GM19240 (cell line): ENCODE results near the gene SERPINA1.

Source experiments
- DNase-seq: peaks from one replicate; pipeline ENCODE4 v3.0.0; 2011; ENCODE audit warnings: low spot score; ENCODE audit not compliant: insufficient read length

SERPINA1 gene

DNA sequence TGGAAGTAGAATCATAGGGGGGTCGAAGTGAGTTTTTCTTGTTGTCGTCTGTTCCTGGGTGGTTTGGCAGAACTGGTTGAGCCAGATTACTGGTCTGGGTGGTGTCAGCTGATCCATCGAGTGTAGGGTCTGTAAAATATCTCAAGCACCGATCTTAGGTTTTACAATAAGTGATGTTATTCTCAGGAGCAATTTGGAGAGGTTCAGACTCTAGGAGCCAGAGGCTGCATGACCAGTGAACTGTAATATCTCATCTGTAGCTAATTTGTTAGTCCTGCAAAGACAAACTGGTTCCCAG, 9.7 kb upstream of the SERPINA1 start:
- DNase-seq, result no peak

DNA sequence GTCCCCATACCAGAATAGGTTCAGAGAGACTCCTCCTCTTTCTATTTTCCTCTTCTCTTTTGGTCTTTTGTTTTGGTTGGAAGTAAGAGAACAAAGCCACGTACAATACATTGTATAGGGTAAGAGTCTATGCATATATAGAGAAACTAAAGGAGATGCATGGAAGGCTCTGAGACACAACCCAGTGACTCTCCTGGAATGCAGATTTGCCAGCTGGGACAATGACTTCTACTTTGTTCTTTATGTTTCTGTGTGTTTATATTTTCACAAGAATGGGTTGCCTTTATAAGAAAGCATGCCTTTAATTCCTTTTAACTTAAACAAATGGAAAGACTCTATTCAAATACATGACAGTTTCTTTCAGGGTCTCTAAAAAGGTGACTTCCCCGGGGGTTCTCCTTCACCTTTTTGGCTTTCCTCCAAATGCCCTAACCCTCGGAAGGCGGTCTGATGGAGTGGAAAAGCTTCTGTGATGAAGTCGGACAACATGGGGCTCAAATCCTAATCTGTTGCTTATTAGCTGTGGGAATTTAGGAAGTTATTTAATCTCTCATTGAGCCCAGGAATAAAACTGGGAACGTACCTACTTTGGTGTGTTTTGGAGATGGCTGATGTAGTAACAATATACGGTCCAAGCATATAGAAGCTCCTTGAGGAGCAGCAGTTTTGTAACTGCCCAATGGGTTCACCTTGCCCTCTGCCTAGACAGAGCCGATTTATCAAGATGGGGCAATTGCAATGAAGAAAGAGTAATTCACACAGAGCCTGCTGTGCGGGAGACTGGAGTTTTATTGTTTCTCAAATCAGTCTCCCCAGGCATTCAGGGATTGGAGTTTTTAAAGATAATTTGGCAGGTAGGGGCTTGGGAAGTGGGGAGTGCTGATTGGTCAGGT, 9.1 kb upstream of the SERPINA1 start:
- no peak for DNase-seq

DNA sequence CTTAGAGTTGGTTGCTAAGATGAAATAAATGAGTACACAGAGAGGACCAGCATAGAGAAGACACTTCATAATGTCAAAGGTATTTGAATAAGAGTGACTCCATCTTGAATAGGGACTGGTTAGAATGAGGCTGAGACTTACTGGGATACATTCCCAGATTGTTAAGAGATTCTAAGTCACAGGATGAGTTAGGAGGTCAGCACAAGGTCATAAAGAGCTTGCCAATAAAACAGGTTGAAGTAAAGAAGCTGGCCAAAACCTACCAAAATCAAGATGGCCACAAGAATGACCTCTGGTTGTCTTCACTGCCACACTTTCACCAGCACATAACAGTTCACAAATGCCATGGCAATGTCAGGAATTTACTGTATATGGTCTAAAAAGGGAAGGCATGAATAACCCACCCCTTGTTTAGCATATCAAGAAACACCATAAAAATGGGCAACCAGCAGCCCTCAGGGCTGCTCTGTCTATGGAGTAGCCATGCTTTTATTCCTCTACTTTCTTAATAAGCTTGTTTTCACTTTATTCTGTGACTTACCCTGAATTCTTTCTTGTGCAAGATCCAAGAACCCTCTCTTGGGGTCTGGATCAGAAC, 8.3 kb upstream of the SERPINA1 start:
- DNase-seq, result no peak

DNA sequence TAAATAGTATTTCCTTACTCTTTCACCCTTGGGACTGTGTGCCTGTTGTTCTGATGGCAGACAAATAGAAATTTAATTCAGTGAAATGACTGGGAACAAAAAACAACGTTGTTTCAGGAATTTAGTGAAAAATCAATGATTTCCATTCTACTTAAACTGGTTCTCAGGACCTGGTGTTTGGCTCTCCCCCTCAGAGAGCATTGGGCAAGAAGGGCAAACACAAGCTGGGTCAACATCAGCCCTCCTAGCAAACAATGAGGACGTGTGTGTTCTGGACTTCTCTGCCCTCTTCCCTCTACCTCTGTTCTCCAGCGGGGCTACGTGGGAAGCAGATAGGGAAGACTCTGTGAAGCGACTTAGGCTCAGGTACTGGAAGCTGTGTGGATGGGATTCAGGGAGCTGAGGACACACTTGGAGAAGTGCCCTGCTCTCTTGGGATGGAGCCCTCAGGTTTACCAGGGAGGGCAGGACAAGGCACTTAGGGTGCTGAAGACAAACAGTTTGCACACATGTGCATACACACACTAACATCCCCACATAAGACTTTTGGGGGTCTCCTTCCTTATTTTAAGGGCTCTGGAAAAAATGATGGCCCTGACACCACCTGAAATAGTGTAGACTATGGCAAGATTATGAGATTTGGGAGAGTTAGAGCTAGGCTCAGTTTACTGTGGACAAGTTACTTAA, 7.6 kb upstream of the SERPINA1 start:
- DNase-seq, result no peak

DNA sequence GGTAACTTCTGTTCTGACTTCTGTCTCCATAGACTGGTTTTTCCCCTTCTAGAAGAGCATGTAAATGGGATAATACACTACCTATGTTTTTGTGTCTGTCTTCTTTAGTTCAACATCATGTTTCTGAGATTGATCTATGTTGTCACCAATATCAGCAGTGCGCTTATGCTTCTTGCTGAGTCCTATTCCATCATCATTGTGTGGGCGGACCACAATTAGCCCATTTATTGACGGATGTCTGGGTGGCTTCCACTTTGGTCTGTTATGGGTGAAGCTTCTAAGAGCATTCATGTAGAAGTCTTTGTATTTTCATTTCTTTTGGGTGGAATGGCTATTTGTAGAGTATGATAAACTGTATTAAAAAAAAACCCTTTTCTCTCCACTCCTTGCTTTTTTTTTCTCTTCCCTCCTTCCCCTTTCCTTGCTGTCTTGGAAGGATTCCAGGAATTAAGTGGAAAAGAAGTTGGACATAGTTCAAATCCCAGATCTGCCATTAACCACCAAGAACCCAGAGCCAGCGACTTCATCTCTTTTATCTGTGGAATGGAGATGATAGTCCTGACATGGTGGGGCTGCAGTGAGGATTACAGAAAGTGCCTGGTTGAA, 7.0 kb upstream of the SERPINA1 start:
- no peak for DNase-seq

DNA sequence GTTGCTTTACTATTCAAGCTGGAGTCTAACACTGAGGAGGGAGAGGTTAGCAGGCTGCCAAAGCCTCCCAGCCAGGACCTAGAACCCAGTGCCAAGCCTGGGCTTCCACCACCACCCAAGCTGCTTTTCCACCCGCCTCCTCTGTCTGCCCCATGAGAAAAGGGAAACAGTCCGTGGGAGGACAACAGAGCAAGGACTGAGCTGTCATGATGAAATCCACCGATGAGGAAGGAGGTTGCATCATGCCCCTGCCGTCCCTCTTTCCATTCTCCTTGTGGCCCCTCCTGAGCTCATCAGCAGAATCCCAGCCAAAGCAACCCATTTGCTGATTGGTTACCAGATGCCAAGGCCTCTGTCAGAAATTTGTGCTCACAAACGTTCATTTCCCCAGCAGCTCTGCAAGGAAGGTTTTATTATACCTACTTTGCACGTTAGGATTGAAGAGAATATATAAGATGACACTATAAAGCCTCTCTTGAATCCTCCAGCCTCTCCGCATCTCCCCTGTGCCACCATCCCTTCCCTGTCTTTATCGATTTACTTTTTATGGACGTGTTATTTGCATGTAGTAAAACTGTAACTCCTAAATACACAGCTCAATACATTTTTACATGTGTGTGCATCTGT, 6.3 kb upstream of the SERPINA1 start:
- no peak for DNase-seq

DNA sequence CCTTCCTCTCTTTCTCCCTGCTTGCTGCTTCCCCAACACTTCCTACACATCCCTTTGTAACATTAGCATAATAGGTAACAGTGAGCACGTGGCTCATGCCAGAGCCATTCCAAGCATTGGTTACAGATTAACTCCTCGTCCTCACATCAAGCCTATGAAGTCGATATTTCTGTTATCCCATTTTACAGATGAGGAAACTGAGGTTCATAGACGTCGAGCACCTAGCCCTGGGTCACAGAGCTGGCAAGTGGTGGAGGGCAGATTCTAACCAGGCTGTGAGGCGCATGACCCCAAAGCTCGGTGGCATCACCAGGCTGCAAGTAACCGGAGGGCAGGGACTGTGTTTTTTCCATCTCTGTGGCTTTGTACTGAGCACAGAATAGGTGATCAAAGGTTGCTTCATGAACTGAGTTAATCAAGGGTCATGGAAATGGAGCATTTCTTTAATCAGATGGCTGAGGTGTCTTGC, 5.7 kb upstream of the SERPINA1 start:
- DNase-seq, result no peak

DNA sequence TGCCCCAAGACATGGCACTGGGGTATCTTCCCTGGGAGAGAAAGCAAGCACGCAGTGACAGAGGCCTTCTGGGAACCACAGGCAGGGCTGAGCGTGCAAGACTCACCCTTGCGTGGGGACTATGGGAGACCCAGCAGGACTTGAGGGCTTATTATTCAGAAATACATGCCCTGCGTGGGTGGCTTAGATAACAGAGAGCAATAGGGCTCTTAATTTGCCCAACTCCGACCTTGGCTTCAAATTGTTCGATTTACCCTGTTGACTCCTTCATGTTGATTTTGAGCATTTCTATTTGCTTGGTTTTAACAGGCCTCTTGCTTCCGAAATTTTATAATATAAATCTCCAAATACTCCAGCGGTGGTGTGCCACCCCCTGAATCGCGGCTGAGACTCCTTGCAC, 5.1 kb upstream of the SERPINA1 start:
- no peak for DNase-seq

DNA sequence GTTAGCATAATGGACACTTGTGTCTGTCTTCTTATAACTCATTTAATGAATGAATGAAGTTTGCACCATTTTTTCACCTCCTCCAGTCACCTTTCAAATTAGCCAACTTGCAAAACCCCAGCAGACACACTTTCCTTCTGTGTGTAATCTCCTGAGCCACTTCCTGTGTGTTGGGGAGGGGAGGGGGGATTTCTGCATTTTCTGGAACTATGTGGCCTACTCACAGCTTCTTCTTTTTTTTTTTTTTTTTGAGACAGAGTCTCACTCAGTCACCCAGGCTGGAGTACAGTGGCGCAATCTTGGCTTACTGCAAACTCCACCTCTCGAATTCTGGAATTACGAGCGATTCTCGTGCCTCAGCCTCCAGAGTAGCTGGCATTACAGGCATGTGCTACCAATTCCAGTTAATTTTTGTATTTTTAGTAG, 4.1 kb upstream of the SERPINA1 start:
- no peak for DNase-seq

DNA sequence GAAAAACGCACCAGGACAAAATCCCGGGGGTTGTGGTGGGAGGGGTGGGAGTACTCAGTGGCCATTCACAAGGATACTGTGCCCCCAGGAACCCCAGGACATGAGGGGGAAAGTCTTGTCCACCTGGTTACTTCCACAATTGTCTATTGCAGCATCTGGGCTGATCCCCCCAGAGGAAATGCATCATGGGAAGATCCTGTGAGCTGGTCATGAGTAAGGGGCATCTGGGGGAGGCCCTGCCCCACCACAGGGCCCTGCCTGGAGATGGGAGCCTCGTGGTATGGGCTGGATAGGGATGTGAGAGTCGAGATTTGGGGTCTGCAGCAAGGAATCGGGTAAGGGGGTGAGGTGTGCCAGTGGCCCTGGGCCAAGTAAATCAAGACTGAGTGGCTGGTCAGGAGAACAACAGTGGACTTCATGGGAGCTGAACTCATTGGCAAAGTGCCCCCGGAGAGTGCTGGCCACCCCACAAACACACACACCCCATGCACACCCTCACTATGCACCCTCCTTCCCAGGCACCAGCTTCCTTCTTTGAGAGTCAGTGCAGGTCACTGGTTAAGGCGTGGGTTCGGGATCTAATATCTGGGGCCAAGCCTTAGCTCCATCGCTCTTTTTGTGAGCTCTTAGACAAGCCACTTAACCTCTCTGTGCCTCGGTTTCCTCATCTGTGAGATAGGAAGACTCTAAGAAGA, 3.0 kb upstream of the SERPINA1 start:
- DNase-seq, result no peak

DNA sequence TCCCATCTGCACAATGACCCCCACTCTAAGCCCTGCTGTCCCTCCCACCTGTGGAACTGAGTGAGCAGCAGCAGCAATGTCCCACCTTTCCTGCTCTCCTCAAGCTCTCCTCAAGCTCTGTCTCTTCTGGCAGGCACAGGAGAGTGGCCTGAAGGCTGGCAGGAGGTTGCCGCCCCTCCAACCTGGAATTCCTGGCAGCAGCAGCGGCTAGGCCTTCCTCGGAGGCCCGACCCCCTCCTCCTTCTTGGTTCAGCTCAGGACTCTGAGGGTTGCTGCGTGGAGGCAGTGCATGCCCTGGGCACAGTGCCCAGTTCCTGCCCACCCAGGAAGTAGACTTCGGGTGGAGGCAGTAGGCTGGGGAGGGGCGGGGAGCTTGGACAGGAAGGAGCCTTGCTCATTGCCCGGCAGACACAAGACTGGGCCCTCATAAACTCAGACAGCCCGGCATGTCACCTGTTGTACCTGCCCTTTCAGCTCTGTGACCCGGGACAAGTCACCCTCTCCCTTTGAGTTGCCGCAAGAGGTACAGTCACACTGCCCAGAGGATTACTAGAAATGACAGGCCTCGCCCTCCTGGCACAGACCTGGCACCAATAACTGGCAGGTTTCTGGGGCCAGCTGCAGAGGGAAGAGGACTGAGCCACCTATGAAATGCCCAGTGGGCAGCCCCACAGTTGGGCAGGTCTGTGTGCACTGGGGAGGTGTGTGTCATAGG, 2.1 kb upstream of the SERPINA1 start:
- DNase-seq, result no peak

DNA sequence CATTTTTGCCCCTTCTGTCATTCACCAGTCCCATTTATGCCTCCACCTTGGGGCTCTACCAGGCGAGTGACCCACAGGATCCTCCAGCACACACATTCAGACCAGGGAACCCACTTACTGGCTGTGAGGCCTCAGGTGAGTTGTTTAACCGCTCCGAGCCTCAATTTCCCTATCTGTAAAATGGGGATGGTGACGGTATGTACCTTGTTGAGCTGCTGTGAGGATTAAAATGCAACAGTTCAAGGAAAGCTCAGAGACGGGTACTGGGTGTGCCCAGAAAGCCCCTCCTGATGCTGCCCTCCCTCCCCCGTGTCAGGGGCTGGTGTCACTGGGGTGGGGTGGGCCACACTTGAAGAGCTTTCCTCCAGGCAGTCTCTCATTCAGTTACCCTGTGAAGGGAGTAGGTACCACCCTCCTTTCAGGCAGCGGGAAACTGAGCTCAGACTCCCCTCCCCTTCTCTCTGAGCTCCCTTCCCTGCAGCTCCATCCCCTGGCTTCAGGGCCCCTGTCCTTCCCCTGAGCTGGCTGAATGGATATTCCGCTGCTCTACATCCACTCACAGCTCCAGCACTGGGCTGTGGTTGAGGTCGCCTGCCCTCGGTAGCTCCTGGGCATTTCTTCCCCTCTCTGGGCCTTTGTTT, 1.4 kb upstream of the SERPINA1 start:
- DNase-seq, result no peak

DNA sequence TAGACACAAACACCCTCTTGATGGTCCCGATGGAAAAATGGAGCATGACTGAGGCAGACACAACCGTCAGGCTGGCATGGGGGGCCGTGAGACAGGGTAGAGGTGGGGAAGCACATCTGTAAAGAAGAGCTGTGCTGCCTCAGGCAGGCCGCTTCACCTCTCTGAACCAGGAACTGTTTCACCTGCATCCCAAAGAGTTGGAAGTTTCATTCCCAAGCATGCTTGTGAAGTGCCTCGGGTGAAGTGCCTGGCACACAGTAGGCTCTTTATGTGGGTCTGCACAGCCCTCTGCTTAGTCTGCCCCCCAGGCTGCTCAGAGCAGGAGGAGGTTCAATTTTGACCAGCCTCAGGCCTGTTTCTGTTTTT, 685 bp upstream of the SERPINA1 start:
- no peak for DNase-seq

DNA sequence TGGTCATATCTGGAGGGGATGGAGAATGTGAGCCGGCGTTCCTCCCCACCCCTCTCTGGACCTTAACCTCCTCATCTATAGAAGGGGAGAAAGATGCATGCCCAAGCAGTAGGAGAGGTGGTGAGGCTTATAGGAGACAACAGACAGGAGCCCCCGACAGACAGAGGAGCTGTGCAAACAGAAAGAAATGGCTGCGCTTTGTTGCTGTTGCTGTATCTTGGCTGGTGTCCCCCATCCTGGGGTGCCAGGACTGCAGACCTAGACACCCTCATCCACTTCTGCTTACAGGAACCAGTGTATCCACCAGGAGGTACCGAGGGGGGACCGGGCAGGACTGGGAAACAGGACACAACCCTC, 397 bp downstream of the SERPINA1 start:
- no peak for DNase-seq

DNA sequence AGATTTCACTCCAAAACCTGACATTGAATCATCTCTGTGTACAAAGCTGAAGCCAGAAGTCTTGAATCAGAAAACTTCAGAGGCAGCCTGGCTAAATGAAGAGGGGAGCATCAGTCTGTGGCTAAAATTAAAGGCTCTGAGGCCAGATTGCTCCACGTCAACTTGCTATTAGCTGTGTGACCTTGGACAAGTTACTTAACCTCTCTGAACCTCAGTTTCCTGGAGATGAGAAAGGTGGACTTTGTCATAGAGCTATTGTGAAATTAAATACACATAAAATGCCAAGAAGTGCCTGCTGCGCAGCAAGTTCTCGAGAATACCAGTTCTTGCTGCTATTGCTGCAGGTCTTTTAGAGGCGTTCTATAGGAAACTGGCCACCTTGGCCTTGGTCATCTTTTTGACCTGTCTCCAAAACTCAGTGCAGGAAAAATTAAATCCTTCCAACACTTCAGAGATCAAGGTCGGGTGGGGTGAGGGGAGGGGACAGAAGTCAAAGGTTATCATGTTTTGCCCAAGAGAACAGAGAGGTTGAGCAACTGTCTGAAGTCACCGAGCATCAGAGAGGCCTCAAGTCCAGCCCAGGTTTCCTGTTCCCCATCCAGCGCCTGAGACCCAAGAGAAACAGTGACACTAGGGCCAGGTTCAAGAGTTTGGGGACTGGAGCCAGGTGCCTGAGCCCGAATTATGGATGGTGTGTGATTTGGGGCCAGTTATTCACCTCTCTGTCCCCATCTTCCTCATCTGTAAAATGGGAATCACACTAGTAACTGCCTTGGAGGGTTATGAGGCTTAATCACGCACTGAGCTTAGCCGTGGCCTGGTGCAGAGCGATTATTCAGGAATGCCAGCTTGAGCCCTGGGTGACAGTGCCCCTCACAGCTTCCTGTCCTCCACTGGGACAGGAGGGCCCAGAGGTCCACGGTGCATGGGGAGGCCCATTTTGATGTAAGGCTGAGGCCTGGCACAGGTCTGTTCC, 1.1 kb downstream of the SERPINA1 start:
- no peak for DNase-seq

DNA sequence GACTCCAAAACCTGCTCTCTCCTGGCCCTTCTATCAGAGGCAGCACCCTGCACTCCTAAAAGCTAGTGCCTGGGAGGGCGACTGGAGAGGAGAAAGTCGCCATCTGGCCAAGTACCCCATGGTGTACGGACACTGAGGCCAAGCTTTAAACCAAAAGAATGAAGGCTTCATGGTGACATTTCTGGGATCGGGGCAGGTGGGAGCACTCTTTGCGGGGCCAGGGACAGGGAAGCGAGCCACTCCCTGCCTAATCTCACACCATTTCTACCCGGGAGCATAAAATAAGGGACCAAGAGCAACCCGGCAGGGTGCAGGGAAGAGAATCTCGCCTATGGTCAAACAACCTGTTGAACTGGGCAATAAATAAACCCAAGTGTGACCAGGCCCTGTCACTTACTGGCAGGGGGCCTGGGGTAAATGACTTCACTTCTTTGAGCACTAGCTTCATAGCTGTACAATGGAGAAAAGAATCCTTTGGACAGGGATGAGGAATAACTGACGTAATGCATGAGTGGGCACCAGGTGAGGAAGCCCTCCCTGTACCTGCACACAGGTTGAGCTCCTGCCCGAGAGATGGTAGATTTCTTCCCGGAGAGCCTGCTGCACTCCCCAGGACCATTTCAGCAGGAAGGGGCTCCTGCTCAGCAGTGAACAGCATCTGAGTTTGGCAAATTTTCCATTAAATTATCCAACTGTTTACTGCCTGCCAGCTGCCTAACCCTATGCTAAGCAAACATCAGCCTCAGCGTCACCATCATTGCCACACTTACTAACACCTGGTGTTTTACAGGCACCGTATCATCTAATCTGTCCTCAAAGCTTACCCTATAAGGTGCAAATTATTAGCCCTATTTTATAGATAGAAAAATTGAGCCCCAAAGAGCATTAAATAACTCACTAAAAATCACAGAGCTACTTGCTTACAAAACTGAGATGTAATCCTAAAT, 2.0 kb downstream of the SERPINA1 start:
- DNase-seq, result no peak

DNA sequence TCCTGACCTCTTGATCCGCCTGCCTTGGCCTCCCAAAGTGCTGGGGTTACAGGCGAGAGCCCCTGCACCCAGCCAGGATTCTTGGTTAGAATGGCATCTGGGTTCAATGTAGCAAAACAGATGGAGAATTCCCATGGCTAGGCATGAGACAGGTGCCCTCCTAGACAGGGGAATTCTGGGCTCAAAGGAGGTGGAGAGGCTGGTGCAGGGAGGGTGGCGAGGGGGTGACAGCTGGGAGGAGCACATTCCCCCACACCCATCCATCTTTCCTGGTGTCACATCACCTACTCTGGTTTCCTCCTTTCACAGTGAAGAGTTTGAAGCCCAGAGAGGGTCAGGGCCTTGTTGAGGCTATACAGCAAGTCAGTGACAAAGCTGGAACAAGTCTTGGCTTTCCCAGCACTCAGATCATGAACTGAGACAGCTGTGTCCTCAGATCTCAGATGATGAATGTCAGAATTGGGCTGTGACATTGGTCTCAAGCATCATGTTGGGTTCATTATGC, 2.8 kb downstream of the SERPINA1 start:
- DNase-seq, result no peak

DNA sequence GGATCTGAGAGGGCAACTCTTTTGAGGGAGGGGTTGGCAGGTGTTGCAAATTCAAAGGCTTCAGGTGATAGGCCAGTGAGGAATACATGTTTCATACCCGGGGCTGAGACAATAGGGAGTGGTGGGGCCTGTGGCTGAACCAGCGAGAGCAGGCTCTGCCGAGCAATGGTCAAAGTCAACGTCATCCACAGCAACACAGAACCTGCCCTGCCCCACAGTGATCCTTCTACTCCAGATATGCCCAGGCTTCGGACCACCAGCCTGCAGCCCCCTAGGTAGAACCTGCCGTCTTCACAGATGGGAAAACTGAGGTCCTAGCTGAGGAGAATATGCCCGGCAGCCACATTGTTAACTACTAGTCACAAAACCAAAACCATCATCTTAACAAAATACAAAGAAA, 4.1 kb downstream of the SERPINA1 start:
- DNase-seq, result no peak
